HG02943 (cell line): Measurements from ENCODE around the gene KCTD14.
"Not testable (repeated sequence)": the region's sequence is repeated elsewhere in the genome, so short reads cannot be mapped to it uniquely, and the experiment has no call there.

Source experiments
- ATAC-seq: cut with Tn5 transposase; IDR thresholded peaks from one replicate; pipeline ENCODE4 v1.9.1; 2021; ENCODE audit warnings: mild to moderate bottlenecking, low read depth, moderate library complexity; ENCODE audit not compliant: unreplicated experiment

The KCTD14 gene, protein sequence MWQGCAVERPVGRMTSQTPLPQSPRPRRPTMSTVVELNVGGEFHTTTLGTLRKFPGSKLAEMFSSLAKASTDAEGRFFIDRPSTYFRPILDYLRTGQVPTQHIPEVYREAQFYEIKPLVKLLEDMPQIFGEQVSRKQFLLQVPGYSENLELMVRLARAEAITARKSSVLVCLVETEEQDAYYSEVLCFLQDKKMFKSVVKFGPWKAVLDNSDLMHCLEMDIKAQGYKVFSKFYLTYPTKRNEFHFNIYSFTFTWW

DNA sequence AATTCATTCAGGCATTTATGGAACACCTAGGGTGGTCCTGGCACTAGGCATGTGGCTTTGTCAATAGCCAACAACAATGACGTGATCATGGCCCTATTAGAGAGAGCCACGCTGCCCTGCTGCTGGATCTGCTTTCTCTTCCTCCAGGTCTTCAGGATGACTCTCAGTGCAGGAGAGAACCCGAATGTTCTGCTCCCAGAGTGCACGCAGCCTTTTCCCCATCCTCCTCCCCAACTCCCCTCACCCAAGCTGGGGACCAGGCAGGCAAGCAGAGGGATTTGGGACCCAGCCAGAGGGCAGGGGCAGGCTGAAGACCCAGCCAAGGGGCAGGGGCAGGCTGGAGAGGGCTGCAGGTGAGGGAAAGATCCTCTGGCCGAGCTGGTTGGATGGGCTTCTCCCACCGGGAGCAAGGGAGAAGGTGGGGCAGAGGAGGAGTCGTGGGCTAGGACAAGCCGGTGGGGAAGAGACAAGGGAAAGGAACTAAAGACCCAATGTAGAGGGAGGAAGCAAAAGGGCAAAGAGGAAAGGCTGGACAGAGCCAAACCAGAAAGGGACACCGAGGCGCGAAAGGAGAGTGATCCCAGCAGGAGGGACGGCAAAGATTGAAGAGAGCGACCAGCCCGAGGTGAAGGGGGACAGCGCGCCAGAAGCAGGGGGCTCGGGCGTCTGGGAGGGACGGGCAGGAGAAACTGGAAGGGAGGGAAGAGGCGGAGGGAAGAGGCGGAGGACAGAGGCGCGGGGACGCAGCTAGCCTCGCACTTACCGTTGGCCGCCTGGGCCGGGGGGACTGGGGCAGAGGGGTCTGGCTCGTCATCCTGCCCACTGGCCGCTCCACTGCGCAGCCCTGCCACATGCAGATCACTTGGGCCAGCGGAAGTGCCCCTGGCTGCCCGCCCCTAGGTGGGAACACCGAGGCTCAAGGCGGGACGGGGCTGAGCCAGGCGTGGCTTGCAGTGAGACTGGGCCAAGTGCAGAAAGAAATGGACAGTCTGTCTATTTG is at the start of gene KCTD14:
Gene KCTD14, minus strand, starts transcription at position 880 of the 1,000 bp plus-strand sequence. Its CDS starts 27 bp downstream, at position 853.
- ATAC-seq: no peak

DNA sequence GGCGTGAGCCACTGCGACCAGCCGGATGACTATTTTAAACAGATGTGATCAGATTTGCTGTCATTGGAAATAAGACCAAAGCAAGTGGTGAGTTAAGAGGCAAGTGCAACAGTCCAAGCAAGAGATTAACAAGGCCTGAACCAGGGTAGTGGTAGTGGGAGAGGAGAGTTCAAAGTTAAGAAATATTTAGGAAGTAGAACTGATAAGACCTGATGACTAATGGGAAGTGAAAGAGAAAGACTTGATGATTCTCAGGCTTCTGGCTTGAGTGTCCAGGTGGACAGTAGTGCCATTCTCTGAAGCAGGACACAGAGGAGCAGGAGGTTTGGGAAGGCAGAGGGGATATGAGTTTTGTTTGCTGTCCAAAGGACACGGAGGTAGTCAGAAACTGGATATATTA is 49.4 kb upstream of the KCTD14 start:
- ATAC-seq: no peak

GRCh38 chr11:78071717-78072116 is 48.6 kb upstream of the KCTD14 start:
- ATAC-seq: no peak

- no peak for ATAC-seq
Observed at GRCh38 chr11:78070621-78071020, 47.5 kb upstream of the KCTD14 start.

DNA sequence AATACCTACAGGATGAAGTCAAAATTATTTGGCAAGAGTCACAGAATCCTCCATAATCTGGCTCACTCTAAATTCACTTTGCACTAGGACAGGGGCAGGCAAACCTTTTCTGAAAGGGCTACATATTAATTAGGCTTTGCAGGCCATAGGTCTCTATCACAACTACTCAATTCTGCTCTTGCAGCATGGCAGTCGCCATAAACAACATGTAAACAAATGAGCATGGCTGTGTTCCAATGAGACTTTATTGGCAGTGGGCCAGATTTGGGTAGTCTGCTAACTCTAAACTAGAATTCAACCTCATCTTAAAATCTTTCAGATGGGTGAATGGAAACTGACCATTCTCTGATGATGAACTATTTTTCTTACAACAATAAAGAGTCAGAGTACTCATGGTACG is 46.4 kb upstream of the KCTD14 start:
- ATAC-seq: no peak

DNA sequence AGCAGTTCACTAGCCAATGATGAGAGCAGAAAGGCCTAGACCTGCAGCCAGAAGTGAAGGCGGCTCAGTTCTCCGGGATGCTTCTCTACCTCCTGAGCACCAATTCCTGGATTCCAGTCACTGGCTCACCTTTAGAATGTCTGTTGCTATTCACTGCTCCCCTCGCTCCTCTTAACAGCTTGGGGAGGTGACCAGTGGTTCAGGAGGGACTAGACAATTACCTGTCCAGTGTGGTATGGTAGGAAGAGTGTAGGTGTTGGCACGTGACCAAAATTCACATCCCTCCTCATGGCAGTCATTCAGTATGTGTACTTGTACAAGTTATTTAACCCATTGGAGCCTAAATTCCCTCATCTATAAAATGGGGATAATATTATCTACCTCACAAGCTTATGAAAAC is 44.6 kb upstream of the KCTD14 start:
- no peak for ATAC-seq

DNA sequence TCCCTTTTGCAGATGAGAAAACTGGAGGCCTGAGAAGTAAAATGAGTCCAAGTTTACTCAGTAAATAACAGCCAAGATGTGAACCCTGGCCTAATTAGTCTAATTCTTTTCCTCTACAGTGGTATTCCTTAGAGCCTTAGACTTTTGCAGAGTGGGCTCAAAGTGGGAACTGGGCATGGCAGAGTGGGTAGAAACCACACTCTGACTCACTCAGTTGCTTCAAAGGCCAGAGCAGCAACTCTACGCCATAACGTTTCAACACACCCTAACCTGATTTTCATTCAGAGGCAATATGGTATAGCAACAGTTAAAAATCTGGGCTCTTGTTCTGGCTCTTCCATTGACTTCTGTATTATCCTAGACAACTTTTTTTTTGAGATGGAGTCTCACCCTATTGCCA is 43.4 kb upstream of the KCTD14 start:
- no peak for ATAC-seq

DNA sequence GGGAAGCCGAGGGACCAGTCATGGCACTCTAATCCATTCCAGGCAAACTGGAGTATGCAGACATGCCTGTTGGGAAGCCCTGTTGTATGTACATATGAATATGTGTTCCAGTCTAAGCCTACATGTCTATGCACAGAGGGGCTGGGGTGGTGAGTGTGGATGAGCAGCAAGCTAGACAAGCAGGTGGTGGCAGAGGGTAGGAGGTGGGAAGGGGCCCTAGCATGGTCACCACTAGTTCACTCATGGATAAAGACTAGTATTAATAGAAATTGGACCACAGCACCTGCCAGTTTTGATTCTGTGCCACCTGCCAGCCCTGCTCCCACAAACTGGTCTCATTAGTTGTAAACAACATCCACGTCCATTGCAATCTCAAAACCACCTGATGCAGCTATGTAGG is 42.1 kb upstream of the KCTD14 start:
- no peak for ATAC-seq

DNA sequence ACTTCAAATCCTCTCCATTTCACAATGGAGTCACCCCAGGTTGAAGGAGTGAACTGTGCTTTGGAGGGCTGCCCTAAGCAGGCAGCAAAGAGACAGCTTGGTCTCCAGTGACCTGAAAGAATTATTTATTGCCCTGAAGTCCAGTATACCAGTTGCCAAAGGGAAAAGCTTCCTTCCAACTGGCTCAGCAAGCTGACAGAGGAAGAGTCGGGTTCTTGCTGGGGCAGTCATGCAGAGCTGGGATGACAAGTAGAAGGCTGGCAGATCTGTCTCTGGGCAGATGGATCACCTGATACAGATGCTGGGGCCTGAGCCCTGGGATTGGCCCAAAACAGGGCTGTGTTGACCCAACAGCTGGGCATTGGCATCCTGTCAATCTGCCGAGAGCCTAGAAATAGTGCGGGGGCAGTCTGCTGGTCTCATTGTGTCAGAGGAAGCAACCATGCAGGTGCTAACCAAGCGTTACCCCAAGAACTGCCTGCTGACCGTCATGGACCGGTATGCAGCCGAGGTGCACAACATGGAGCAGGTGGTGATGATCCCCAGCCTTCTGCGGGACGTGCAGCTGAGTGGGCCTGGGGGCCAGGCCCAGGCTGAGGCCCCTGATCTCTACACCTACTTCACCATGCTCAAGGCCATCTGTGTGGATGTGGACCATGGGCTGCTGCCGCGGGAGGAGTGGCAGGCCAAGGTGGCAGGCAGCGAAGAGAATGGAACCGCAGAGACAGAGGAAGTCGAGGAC is 40.5 kb upstream of the KCTD14 start, which contains the start of gene THRSP:
Gene THRSP, plus strand, starts transcription at position 422 of the 742 bp plus-strand sequence. Its CDS starts 21 bp downstream, at position 443.
- no peak for ATAC-seq

GRCh38 chr11:78062671-78063070 is 39.6 kb upstream of the KCTD14 start:
- ATAC-seq: no peak

GRCh38 chr11:78061921-78062311 is 38.8 kb upstream of the KCTD14 start:
- ATAC-seq: no peak

GRCh38 chr11:78061088-78061920 is 38.2 kb upstream of the KCTD14 start:
- no peak for ATAC-seq

DNA sequence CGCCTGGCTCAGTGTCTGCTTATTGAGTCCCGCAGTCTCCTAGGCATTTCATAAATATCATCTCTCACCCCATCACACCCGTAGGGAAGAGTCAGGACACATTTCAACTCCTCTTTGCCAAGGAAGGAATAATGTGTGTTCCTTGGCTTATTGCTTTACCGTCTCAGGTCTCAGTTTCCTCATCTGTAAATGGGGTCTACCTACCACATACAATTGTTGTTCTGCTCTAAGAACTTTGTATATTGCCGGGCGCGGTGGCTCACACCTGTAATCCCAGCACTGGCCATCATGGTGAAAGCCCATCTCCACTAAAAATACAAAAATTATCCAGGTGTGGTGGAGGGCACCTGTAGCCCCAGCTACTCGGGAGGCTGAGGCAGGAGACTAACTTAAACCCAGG is 37.5 kb upstream of the KCTD14 start:
- ATAC-seq: no peak

GRCh38 chr11:78059749-78060328 is 36.8 kb upstream of the KCTD14 start:
- ATAC-seq: not testable (repeated sequence)

DNA sequence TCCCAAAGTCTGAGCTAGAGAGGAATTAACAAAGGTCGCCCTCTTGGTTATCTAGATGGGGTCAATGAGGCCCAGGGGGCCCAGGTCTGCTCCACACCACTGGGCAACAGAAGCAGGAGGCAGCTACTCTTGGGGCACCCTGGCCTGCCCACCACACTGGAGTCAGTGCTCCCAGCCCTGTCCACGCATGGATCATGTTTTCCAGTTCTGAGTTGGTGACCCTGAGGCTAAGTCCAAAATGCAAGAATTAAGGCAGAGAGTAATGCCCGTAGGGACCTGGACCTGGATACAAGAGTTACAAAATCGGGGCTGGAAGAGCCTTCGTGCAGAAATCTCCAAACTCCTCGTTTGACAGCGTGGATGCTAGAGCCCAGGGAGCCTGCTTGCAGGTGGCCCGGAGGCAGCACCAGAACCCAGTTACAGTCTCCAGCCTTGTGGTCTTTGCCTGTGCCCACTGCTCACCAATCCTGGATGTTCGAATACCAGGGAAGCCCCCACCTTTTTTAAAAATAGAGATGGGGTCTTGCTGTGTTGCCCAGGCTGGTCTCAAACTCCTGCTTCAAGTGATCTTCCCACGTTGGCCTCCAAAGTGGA is 34.5 kb upstream of the KCTD14 start:
- ATAC-seq: no peak

- ATAC-seq: no peak
Observed at GRCh38 chr11:78056093-78056492, 33.0 kb upstream of the KCTD14 start.

GRCh38 chr11:78054971-78055370 is 31.9 kb upstream of the KCTD14 start:
- ATAC-seq: no peak

GRCh38 chr11:78050964-78051831 is 28.1 kb upstream of the KCTD14 start:
- no peak for ATAC-seq
